GM13977 (cell line): ENCODE measurements around the gene C22orf42.
"Not testable (repeated sequence)": the region's sequence is repeated elsewhere in the genome, so short reads cannot be mapped to it uniquely, and the experiment has no call there.

Experiments used
- DNase-seq: peaks from one replicate; pipeline ENCODE4 v3.0.0; 2012; ENCODE audit warnings: low spot score
- in situ Hi-C: fragments of 300-500 bp; cut with MboI; formaldehyde crosslinking; loops from one replicate; pipeline ENCODE4 v1.12.0; 2022; ENCODE audit warnings: low sequenced_read_pairs, low pct_unique_long_range_greater_than_20kb, mixed read lengths, inconsistent platforms; ENCODE audit not compliant: unreplicated experiment
- TF ChIP-seq, protein P1 (sequence below): IDR thresholded peaks from 2 replicates; pipeline ENCODE4 v1.5.1; 2012; ENCODE audit warnings: mild to moderate bottlenecking, control low read depth; ENCODE audit not compliant: insufficient read depth; ENCODE audit errors: extremely low read depth, missing control alignments

The C22orf42 gene

DNA sequence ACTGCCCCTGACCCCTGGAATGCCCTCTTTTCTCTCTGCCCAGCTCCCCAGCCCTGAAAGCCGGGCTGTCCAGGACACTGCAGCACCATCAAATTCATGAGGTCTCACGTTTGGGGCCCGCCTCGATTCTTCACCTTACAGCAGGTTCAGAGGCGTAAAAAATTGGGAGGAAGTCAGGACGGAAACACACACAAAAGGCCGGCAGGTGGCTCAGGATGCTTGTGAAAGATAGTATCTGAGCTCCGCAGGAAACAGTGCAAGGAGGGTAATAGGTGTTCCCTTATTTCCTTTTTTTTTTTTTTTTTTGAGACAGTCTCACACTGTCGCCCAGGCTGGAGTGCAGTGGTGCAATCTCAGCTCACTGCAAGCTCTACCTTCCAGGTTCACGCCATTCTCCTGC, 41.6 kb upstream of the C22orf42 start:
- DNase-seq = no peak
- TF ChIP-seq, protein P1, sequence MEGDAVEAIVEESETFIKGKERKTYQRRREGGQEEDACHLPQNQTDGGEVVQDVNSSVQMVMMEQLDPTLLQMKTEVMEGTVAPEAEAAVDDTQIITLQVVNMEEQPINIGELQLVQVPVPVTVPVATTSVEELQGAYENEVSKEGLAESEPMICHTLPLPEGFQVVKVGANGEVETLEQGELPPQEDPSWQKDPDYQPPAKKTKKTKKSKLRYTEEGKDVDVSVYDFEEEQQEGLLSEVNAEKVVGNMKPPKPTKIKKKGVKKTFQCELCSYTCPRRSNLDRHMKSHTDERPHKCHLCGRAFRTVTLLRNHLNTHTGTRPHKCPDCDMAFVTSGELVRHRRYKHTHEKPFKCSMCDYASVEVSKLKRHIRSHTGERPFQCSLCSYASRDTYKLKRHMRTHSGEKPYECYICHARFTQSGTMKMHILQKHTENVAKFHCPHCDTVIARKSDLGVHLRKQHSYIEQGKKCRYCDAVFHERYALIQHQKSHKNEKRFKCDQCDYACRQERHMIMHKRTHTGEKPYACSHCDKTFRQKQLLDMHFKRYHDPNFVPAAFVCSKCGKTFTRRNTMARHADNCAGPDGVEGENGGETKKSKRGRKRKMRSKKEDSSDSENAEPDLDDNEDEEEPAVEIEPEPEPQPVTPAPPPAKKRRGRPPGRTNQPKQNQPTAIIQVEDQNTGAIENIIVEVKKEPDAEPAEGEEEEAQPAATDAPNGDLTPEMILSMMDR = no peak
- in situ Hi-C loops = no loop called here

GRCh38 chr22:32199961-32200360, 40.9 kb upstream of the C22orf42 start:
- DNase-seq = no peak
- TF ChIP-seq, protein P1 = no peak
- in situ Hi-C loops = no loop called here

DNA sequence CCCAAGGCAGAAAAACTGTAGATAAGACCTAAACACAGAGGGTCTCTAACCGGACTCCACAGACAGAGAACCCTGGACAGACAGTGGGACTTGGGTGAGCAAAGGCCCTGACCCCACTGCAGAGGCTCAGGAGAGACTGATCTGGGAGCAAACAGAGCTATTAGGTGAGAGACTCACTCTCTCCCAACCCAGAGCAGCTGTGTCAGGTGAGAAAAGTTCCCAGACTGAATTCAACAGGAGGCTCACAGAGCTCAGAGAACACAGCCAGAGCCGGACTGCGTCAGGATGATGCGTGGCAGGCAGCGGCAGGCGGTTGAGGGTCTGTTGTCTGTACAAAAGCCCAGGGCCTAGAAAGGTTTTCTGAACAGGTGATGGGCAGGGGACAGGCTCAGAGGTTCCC, 40.2 kb upstream of the C22orf42 start:
- in situ Hi-C loops = no loop called here
- TF ChIP-seq, protein P1 = no peak
- no peak for DNase-seq

DNA sequence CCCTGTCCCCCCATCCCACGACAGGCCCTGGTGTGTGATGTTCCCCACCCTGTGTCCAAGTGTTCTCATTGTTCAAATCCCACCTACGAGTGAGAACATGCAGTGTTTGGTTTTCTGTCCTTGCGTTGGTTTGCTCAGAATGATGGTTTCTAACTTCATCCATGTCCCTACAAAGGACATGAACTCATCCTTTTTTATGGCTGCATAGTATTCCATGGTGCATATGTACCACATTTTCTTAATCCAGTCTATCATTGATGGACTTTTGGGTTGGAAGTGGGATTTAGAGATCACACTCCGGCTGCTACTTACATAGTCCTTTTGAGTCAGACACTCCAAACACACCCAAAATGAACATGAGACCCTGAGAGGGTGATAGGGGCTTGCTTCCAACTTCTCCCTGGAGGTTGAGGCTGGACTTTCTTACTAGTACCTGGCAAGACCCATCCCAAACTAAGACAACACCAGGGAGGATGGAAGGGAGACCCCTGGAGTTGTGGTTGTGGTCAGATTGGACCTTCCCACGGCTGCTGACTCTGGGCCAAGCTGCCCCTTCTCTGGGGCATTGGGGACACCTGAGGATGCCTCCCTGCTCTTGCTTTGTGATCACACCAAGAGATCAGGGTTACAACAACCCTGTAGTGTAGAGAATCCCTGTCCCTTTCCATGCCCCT, 38.6 kb upstream of the C22orf42 start:
- in situ Hi-C loops, DNase-seq: not testable (repeated sequence)

DNA sequence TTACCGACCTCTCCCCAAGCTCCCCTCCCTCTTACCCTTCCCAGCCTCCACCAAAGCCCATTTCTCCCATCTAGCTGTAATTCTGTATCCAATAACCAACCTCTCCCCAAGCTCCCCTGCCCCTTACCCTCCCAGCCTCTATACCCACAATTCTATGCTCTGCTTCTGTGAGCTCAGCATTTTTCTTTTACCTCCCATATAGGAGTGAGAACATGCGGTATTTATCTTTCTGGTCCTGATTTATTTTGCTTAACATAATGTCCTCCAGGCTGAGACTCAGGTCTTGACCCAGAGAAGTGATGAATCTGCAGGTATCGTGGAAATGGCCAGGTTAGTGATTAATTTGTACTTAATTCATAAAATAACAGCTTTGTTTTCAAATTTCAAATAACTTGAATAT, 36.8 kb upstream of the C22orf42 start:
- in situ Hi-C loops, DNase-seq: not testable (repeated sequence)

DNA sequence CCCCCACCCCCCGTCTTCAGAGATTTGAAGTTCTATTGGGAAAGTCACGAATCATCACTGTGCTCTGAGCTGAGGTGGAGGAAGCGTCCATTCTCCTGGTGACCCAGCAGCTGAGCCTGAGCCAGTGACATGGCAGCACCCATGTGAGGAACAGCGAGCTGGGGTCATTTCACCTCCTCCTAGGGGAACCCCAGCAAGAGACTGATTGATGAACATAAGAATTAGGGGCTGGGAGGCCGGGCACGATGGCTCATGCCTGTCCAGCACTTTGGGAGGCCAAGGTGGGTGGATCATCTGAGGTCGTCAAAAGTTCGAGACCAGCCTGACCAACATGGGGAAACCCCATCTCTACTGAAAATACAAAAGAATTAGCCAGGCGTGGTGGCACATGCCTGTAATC, 34.2 kb upstream of the C22orf42 start:
- in situ Hi-C loops = not testable (repeated sequence)

GRCh38 chr22:32191021-32191420, 31.9 kb upstream of the C22orf42 start:
- DNase-seq, in situ Hi-C loops: not testable (repeated sequence)

More for the DNA sequence above, 34.2 kb upstream of the C22orf42 start:
- not testable (repeated sequence) for DNase-seq

DNA sequence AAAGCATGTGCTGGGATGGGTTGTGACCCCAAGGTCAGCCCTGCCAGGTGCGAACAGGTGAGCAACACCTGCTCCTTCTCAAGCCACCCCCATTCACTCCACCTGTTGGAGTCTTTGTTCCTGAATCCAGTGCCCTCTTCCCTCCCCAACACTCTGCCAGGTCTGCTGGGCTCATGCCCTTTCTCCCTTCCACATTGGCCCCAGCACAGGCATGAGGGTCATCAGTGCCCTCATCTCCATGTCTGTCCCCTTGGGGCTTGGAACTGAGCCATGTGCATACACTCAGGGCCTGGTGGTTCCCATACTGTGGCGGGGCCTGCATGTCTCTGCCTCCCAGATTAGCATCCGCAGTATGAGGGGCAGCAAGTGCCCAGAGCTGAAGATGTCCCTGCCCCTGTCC, 26.7 kb upstream of the C22orf42 start:
- in situ Hi-C loops = no loop called here

GRCh38 chr22:32183625-32184024, 24.5 kb upstream of the C22orf42 start:
- no peak for DNase-seq
- in situ Hi-C loops = no loop called here

More for the DNA sequence above, 26.7 kb upstream of the C22orf42 start:
- DNase-seq = no peak
- TF ChIP-seq, protein P1 = no peak

More at GRCh38 chr22:32183625-32184024, 24.5 kb upstream of the C22orf42 start:
- TF ChIP-seq, protein P1 = no peak
